Astrocyte of the cerebellum (primary cell): ENCODE measurements around the gene VANGL2.

Experiments
- DNase-seq: peaks from one replicate; pipeline ENCODE4 v3.0.0-alpha.2; 2011; ENCODE audit warnings: low read depth
- H3K4me3 ChIP-seq: 2 replicates; pipeline ENCODE4 v1.5.1; 2011; ENCODE audit warnings: mild to moderate bottlenecking, low read depth, low read length, moderate library complexity
- CTCF ChIP-seq: IDR thresholded peaks from 2 replicates; pipeline ENCODE4 v1.5.1; 2012; ENCODE audit warnings: low read length, low read depth, moderate library complexity, mild to moderate bottlenecking; ENCODE audit errors: missing control alignments
- in situ Hi-C: cut with HindIII; loops from 2 replicates; pipeline ENCODE4 v1.10.0; 2017; ENCODE audit warnings: low sequenced_read_pairs

Gene VANGL2

DNA sequence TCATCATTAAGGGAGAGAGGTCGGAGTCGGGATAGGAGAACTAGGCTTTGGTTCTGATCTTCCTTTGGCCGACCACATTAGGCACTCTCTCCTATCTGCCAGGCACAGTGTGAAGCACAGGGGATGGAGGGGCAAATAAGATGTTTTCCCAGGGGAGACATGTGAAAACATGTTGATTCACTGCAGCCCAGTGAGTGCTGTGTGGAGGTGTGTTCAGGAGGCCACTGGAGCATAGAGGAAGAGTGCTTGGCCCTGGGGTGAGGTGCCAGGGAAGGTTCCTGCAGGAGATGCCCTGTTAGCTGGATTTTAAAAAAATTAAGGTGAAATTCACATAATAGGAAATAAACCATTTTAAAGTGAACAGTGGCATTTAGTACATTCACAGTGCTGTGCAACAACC, 3.7 kb downstream of the VANGL2 start:
- no peak overlapping the region for H3K4me3 ChIP-seq
- in situ Hi-C loops = no loop called here
- no peak for TF ChIP-seq CTCF
- no peak for DNase-seq

DNA sequence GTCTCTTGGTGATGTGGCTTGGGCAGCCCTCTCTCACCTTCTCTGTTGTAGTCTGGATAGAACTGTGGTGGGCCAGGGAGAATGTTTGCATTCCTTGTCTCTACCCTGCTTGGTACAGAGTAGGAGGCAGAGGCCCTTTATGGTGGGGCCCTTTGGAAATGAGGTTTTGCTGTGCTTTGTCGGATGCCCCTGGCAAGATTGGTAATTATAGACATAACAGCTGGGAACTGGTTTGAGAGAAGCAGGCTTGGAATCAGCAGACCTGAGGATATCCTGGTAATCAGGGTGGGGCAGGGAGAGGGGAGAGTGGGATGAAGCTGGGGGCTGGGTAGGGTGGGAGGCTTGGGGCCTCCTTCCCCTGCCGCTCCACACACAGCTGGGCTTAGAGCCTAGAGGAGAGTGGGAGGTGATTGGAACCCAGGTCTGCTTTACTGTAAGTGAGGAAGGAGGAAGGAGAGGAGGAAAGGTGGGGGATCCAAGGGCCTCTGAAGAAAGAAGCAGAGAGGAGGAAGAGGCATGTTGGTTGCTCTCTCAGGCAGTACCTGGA, 5.0 kb downstream of the VANGL2 start:
- in situ Hi-C loops = no loop called here
- TF ChIP-seq CTCF = no peak
- DNase-seq = no peak
- no peak overlapping the region for H3K4me3 ChIP-seq

DNA sequence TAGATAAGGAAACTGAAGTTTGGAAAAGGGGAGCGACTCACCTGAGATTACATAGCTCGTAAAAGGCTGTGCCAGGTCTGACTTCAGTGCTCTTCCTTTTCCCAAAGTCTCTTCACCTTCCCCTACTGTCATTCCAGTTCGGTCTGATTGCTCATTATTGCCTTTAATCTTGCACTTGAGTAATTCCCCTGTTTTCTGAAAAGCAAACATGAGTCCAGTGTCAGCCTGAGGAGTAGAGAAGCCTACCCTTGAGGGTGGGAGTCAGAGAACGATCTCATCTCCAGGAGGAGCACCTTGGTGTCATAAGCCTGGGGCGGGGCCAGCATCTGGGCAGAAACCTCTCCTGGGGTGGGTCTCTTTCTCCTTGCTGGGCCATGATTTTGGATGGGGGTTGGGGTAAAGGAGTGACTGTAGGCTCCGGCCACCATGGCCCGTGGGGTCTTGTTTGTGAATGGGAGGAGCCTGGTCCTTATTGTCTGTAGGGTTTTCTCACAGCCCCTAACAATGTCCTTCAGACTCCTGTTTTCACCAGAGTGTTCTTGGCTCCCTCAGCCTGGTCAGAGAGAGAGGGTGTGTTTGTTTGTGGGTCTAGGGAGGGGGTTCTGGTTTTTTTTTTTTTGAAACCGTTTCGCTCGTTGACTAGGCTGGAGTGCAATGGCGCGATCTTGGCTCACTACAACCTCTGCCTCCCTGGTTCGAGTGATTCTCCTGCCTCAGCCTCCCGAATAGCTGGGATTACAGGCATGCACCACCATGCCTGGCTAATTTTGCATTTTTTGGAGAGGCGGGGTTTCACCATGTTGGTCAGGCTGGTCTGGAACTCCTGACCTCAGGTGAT, 6.0 kb downstream of the VANGL2 start:
- TF ChIP-seq CTCF = no peak
- in situ Hi-C loops = no loop called here
- no peak overlapping the region for H3K4me3 ChIP-seq
- DNase-seq = no peak

DNA sequence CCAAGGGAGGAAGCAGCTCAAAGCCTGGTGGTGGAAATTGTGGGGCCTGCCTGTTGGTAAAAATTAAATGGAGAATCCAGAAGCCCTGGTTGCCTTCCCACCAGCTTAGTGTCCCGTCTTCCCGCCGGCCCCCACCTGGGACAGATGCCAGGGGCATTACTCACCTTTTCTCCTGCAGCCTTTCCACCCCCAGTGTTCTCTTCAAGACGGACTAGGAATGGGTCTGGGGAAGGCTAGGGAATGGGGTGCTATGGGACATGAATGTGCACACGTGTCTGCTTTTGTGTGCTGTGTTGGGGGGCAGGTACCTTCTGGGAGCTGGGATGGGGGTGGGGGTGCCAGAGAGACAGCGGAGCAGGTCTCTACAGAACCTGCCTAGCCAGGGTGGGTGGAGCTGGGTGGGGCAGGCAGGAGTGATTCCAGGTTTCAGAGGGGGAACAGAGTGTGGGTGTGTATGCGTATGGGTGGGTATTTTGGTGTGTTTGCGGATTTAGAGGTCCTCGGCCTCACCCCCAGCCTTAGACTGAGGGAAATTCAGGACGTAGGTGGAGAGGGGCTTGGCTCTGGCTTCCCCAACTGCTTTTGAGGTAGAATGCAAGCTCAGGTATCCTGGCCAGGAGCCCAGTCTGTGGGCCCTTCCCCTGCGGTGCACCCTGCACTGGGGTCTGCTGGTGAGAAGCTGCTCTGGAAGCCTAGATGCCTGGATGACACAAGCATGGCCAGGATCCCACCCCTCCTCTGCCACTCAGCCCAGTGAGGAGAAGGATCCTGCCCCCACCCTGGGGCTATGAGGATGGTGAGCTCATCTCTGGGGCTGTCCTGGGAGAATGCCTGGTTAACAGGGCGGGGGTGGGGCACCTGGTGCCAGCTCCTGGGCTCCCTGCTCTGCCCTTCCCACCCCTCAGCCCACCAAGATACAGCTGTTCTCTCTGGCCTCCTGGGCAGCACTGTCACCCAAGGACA, 7.8 kb downstream of the VANGL2 start:
- TF ChIP-seq CTCF = no peak
- in situ Hi-C loops = no loop called here
- DNase-seq = no peak
- no peak overlapping the region for H3K4me3 ChIP-seq

GRCh38 chr1:160408864-160409263, 8.5 kb downstream of the VANGL2 start:
- TF ChIP-seq CTCF = no peak
- DNase-seq = no peak
- H3K4me3 ChIP-seq = no peak overlapping the region
- in situ Hi-C loops = no loop called here

DNA sequence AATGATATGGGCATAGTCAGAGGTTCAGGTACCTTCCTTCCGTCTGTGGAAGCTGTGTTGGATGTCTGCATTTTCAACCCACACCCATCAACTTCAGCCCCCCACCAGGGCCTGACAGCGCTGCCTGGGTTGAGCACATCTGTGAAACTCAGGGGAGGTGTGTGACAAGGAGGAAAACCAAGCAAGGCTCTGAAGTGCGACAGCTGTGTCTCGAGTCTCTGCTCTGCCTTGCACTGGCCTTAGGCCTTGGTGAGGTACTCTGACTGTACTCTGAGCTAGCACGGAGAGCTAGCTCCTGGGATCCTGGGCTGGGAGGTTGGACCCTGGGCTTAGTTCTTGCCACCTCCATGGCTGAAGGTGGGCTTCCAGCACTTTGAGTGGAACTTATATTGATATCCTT, 9.1 kb downstream of the VANGL2 start:
- no peak overlapping the region for H3K4me3 ChIP-seq
- in situ Hi-C loops = no loop called here
- no peak for DNase-seq
- TF ChIP-seq CTCF = no peak
